ENCODE results near the gene WIPI1. TPM values are rescaled to one million over a fixed set of nuclear protein-coding genes. Genes with fewer than 3 reads are reported as not detected.

The WIPI1 gene
- total and polyA plus RNA-seq, 2 donors from 2014 or later = 40.9 to 41.2 TPM

DNA sequence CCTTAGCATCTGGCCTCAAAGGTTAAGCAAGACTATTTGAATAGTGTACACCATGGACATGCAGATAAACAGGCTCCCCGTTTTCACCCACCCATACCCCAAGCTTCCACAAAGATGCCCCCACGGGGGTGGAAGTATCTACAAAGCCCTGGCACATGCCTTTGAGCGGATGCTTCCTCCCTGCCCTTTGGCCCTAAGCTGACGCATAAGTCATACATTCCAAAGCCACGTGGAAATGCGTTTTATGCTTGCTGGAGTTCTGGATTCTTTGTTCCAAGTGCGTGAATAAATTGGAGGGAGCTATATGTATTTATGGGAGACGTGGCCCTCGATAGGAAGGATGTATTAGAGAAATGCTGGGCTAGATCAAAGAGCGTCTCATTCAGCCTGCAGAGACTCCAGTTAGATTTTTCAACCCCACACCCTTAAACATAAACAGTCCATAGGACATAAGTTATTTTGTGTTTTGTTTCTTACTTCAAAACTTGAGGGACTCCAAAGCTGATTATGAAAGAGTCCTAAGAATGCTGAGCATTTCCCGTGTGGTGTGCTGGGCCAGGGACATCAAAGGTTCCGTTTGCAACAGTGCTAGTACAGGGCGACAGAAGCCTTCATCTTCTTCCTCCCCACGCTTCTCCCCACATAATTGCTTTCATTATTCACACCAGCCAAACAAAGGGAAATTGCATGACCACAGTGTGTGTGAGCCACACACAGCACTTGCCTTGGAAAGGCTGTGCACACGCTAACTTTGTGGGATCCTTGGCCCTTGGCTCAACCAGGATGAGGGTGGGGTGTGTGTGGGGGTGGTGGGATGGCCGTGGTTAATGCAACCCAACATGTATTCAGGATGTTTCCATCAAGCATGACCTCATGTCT, 73.6 kb downstream of the WIPI1 start:
- DNase-seq (peak in 2 of 5 donors; percentile 45 to 66), FAIRE-seq (no peak)
- Histone ChIP-seq H3K4me3 (ENCODE audit: low read length in 3 of 3) (no peak overlapping the region), H3K36me3 (ENCODE audit: control insufficient read depth in 2 of 3, insufficient read depth in 3 of 3, low read length in 3 of 3) (no peaks in the 10 kb centered on the region), H3K27me3 (ENCODE audit: control insufficient read depth, insufficient read depth, low read length) (no peaks in the 10 kb centered on the region), H3K4me1 (ENCODE audit: control insufficient read depth in 2 of 3, insufficient read depth in 2 of 3, low read depth in 1 of 3, low read length in 3 of 3) (peaks cover 0 to 12% (median 2%) of the 10 kb centered on the region in 3 donors), H3K9me3 (ENCODE audit: control insufficient read depth in 2 of 3, insufficient read depth in 1 of 3, low read length in 3 of 3) (no peaks in the 10 kb centered on the region), H3K9ac (ENCODE audit: low read length in 3 of 3) (no peak overlapping the region), H3K27ac (ENCODE audit: low read depth in 2 of 2, low read length in 2 of 2) (peak overlapping the region; percentile 12 to 42)
- TF ChIP-seq, protein P1, sequence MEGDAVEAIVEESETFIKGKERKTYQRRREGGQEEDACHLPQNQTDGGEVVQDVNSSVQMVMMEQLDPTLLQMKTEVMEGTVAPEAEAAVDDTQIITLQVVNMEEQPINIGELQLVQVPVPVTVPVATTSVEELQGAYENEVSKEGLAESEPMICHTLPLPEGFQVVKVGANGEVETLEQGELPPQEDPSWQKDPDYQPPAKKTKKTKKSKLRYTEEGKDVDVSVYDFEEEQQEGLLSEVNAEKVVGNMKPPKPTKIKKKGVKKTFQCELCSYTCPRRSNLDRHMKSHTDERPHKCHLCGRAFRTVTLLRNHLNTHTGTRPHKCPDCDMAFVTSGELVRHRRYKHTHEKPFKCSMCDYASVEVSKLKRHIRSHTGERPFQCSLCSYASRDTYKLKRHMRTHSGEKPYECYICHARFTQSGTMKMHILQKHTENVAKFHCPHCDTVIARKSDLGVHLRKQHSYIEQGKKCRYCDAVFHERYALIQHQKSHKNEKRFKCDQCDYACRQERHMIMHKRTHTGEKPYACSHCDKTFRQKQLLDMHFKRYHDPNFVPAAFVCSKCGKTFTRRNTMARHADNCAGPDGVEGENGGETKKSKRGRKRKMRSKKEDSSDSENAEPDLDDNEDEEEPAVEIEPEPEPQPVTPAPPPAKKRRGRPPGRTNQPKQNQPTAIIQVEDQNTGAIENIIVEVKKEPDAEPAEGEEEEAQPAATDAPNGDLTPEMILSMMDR (IDR thresholded peaks at IDR 0.05; ENCODE audit: borderline replicate concordance, extremely low read depth, insufficient read depth) = no peak
- intact Hi-C loops (cut with DNase I) = no loop called here

DNA sequence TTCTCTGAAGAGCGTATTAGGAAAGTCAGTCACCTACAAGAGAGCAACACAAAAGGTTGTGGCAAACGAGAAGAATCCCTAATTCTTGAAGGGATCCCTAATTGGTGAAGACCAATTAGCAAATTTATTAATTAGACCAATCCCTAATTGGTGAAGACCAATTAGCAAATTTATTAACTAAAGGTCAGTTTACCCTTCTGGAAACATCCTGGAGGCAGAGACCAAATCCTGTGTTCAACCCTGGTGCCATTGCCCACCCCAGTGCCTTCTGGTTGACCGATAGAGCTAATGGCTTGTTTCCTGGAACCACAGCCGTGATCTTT, 74.2 kb downstream of the WIPI1 start:
- DNase-seq (no peak), FAIRE-seq (no peak)
- Histone ChIP-seq H3K4me3 (ENCODE audit: low read length in 3 of 3) (no peak overlapping the region), H3K27ac (ENCODE audit: low read depth in 2 of 2, low read length in 2 of 2) (peak overlapping the region in 1 of 2 donors; percentile 12), H3K36me3 (ENCODE audit: control insufficient read depth in 2 of 3, insufficient read depth in 3 of 3, low read length in 3 of 3) (no peaks in the 10 kb centered on the region), H3K27me3 (ENCODE audit: control insufficient read depth, insufficient read depth, low read length) (no peaks in the 10 kb centered on the region), H3K9ac (ENCODE audit: low read length in 3 of 3) (no peak overlapping the region), H3K4me1 (ENCODE audit: control insufficient read depth in 2 of 3, insufficient read depth in 2 of 3, low read depth in 1 of 3, low read length in 3 of 3) (peaks cover 0 to 12% (median 5%) of the 10 kb centered on the region in 3 donors), H3K9me3 (ENCODE audit: control insufficient read depth in 2 of 3, insufficient read depth in 1 of 3, low read length in 3 of 3) (no peaks in the 10 kb centered on the region)
- intact Hi-C loops (cut with DNase I) = no loop called here
- TF ChIP-seq, protein P1 (IDR thresholded peaks at IDR 0.05; ENCODE audit: borderline replicate concordance, extremely low read depth, insufficient read depth) = no peak

DNA sequence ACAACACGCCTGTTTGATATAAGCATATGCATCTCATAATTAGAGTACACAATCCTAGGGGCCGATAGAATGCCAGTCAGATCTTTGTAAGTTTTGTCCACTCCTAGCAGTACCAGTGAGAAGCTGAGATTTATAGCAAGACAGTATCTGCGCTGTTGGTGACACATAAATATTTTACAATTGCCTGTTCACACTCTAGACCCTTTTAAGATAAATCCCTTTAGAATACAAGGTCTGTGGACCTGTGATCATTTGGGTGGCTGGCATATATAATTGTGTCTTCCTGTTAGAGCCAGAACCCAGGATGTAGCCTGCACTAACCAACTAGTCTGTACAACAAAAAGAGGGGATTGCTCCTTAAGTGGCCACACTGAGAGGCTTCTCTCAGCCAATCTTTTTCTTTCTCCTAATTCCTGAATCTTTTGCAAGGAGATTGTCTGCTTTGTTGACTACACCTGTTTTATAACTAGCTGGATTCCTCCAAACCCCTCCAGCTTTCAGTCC, 74.7 kb downstream of the WIPI1 start:
- no peak for FAIRE-seq
- DNase-seq = no peak
- intact Hi-C loops (cut with DNase I) = no loop called here
- Histone ChIP-seq H3K27me3 (ENCODE audit: control insufficient read depth, insufficient read depth, low read length) (no peaks in the 10 kb centered on the region), H3K9me3 (ENCODE audit: control insufficient read depth in 2 of 3, insufficient read depth in 1 of 3, low read length in 3 of 3) (no peaks in the 10 kb centered on the region), H3K27ac (ENCODE audit: low read depth in 2 of 2, low read length in 2 of 2) (no peak overlapping the region), H3K9ac (ENCODE audit: low read length in 3 of 3) (no peak overlapping the region), H3K36me3 (ENCODE audit: control insufficient read depth in 2 of 3, insufficient read depth in 3 of 3, low read length in 3 of 3) (no peaks in the 10 kb centered on the region), H3K4me1 (ENCODE audit: control insufficient read depth in 2 of 3, insufficient read depth in 2 of 3, low read depth in 1 of 3, low read length in 3 of 3) (peaks cover 0 to 12% (median 5%) of the 10 kb centered on the region in 3 donors), H3K4me3 (ENCODE audit: low read length in 3 of 3) (no peak overlapping the region)
- TF ChIP-seq, protein P1 (IDR thresholded peaks at IDR 0.05; ENCODE audit: borderline replicate concordance, extremely low read depth, insufficient read depth) = no peak

Data from kidney (tissue), 14 donors.